SU-DHL-6 (cell line): ENCODE data around the gene EMC6.
"Not testable (repeated sequence)": the region's sequence is repeated elsewhere in the genome, so short reads cannot be mapped to it uniquely, and the experiment has no call there.

Source experiments
- H2AFZ ChIP-seq: fragments of 200-600 bp; sonication (generic); 2 replicates; pipeline ENCODE4 v1.6.1; 2014; ENCODE audit warnings: low read depth, mild to moderate bottlenecking, moderate library complexity, mixed read lengths, antibody characterized with exemption, low read length; ENCODE audit not compliant: severe bottlenecking
- H3F3A ChIP-seq: fragments of 200-600 bp; shearing (Covaris generic); 2 replicates; pipeline ENCODE4 v1.6.0; 2016; ENCODE audit warnings: antibody characterized with exemption, mild to moderate bottlenecking; ENCODE audit not compliant: insufficient read depth
- H3K27ac ChIP-seq: fragments of 200-600 bp; sonication (generic); 2 replicates; pipeline ENCODE4 v1.5.1; 2016; ENCODE audit warnings: low read depth, mild to moderate bottlenecking, low read length, moderate library complexity, mixed read lengths
- H3K27me3 ChIP-seq: fragments of 200-600 bp; sonication (generic), shearing (Covaris generic); 2 replicates; pipeline ENCODE4 v1.6.0; 2014; ENCODE audit warnings: mild to moderate bottlenecking, low read length
- H3K36me3 ChIP-seq: fragments of 200-600 bp; sonication (generic); 2 replicates; pipeline ENCODE4 v1.6.1; 2014; ENCODE audit warnings: mild to moderate bottlenecking, low read length, mixed read lengths
- H3K4me2 ChIP-seq: fragments of 300-600, 200-600 bp; shearing (Covaris generic), sonication (generic); 2 replicates; pipeline ENCODE4 v1.6.0; 2014; ENCODE audit warnings: low read length, low read depth, mild to moderate bottlenecking; ENCODE audit not compliant: poor library complexity, severe bottlenecking
- H3K4me3 ChIP-seq: fragments of 200-600 bp; sonication (generic); 2 replicates; pipeline ENCODE4 v1.5.1; 2014; ENCODE audit warnings: antibody characterized with exemption, low read length, mild to moderate bottlenecking, mixed read lengths; ENCODE audit not compliant: insufficient read depth, poor library complexity, severe bottlenecking
- H3K79me2 ChIP-seq: fragments of 200-600 bp; sonication (generic); 2 replicates; pipeline ENCODE4 v1.6.1; 2014; ENCODE audit warnings: mild to moderate bottlenecking, low read length, moderate library complexity; ENCODE audit not compliant: insufficient read depth
- H3K9ac ChIP-seq: fragments of 200-600 bp; sonication (generic); 2 replicates; pipeline ENCODE4 v1.7.0; 2014; ENCODE audit warnings: mild to moderate bottlenecking, low read length
- H3K9me2 ChIP-seq: fragments of 200-600 bp; sonication (generic); replicated peaks from 2 replicates; pipeline ENCODE4 v1.6.1; 2014; ENCODE audit warnings: low read length; ENCODE audit not compliant: insufficient read depth
- H3K9me3 ChIP-seq: fragments of 200-600 bp; sonication (generic); 2 replicates; pipeline ENCODE4 v1.6.1; 2014; ENCODE audit warnings: low read length, mixed read lengths; ENCODE audit not compliant: insufficient read depth
- H4K20me1 ChIP-seq: fragments of 200-600 bp; sonication (generic); 2 replicates; pipeline ENCODE4 v1.6.1; 2014; ENCODE audit warnings: low read depth, mild to moderate bottlenecking, antibody characterized with exemption, low read length, moderate library complexity, mixed read lengths
- EZH2phosphoT487 ChIP-seq: fragments of 200-600 bp; sonication (generic), shearing (Covaris generic); conservative IDR thresholded peaks from 2 replicates; pipeline ENCODE4 v1.6.1; 2018; ENCODE audit warnings: mild to moderate bottlenecking, antibody characterized with exemption, low read length, moderate library complexity, mixed read lengths
- TF ChIP-seq, protein P1 (sequence below): fragments of 200-600 bp; sonication (generic); IDR thresholded peaks from one replicate; pipeline ENCODE4 v1.5.1; 2017; ENCODE audit warnings: antibody characterized with exemption, mild to moderate bottlenecking, low read length, moderate library complexity; ENCODE audit not compliant: insufficient read depth, poor library complexity, severe bottlenecking

EMC6 gene

GRCh38 chr17:3699951-3700350, 31.3 kb downstream of the EMC6 start:
- H3K4me2 ChIP-seq = no peak overlapping the region

GRCh38 chr17:3702041-3702539, 33.5 kb downstream of the EMC6 start:
- not testable (repeated sequence) for H3K4me2 ChIP-seq, H3F3A ChIP-seq, H4K20me1 ChIP-seq, H3K9me2 ChIP-seq, H2AFZ ChIP-seq, H3K79me2 ChIP-seq, H3K36me3 ChIP-seq, H3K4me3 ChIP-seq, H3K9ac ChIP-seq, H3K9me3 ChIP-seq, H3K27ac ChIP-seq, H3K27me3 ChIP-seq

More at GRCh38 chr17:3699951-3700350, 31.3 kb downstream of the EMC6 start:
- Histone ChIP-seq H2AFZ (no peak overlapping the region), H3K36me3 (no peaks in the 10 kb centered on the region), H3K9ac (no peak overlapping the region), H3F3A (no peaks in the 10 kb centered on the region), H3K9me3 (no peaks in the 10 kb centered on the region), H3K4me3 (no peak overlapping the region), H3K27me3 (no peaks in the 10 kb centered on the region), H3K79me2 (peaks cover 7% of the 10 kb centered on the region; the same call in 1 of the 2 replicates), H3K27ac (no peak overlapping the region), H4K20me1 (no peaks in the 10 kb centered on the region), H3K9me2 (no peaks in the 10 kb centered on the region)
- no peak for TF ChIP-seq EZH2phosphoT487
- TF ChIP-seq, protein P1, sequence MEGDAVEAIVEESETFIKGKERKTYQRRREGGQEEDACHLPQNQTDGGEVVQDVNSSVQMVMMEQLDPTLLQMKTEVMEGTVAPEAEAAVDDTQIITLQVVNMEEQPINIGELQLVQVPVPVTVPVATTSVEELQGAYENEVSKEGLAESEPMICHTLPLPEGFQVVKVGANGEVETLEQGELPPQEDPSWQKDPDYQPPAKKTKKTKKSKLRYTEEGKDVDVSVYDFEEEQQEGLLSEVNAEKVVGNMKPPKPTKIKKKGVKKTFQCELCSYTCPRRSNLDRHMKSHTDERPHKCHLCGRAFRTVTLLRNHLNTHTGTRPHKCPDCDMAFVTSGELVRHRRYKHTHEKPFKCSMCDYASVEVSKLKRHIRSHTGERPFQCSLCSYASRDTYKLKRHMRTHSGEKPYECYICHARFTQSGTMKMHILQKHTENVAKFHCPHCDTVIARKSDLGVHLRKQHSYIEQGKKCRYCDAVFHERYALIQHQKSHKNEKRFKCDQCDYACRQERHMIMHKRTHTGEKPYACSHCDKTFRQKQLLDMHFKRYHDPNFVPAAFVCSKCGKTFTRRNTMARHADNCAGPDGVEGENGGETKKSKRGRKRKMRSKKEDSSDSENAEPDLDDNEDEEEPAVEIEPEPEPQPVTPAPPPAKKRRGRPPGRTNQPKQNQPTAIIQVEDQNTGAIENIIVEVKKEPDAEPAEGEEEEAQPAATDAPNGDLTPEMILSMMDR = no peak

DNA sequence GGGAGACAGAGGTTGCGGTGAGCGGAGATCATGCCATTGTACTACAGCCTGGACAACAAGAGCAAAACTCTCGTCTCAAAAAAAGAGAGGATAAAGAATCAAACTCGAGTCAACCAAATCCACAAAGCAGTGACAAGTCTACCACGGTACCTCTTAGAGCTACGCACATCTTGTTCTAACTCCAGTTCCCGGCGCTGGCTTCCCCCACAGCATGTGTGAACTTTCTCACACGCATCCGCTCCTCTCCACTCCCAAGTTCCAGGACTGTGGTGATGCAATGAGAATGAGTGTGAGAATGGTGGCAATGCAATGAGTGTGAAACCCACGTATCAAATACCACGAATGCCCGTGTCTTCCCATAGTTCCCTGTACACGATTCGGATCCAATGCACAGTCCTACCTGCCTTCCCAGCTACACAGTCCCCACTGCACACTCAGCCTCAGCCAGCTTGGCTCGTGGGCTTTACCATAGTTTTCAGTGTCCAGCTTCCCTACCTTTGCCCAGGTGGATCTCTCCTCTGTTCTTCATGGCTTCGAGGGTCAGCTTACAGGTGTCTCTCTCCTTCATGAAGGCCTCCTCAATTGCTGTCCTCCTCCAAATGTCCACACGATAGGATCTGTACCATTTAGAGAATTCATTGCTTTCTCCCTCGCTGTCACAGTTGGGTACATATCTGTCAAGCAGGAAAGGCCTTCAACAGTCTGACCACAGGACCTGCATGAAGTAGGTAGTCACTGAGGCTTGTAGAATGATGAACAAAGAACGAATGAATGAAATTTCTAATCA, 36.5 kb downstream of the EMC6 start:
- TF ChIP-seq EZH2phosphoT487 = no peak
- TF ChIP-seq, protein P1 = no peak

DNA sequence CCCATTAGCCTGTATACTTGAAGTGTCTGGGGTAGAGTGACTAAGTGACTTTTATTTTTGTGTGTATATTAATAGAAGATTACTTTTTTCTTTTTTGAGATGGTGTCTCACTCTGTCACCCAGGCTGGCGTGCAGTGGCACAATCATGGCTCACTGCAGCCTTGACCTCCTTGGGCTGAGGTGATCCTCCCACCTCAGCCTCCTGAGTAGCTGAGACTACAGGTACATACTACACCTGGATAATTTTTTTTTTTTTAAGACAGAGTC, 37.0 kb downstream of the EMC6 start:
- not testable (repeated sequence) for H3K27me3 ChIP-seq, H3K4me2 ChIP-seq, H3K9ac ChIP-seq, H4K20me1 ChIP-seq, H3K4me3 ChIP-seq, H3K9me2 ChIP-seq, H2AFZ ChIP-seq, H3K79me2 ChIP-seq, H3F3A ChIP-seq, H3K9me3 ChIP-seq, H3K36me3 ChIP-seq, H3K27ac ChIP-seq

More for the DNA sequence above, 36.5 kb downstream of the EMC6 start:
- H3K4me2 ChIP-seq = no peak overlapping the region
- no peaks in the 10 kb centered on the region for H3K27me3 ChIP-seq
- H3K9me3 ChIP-seq = no peaks in the 10 kb centered on the region
- no peaks in the 10 kb centered on the region for H3F3A ChIP-seq
- no peak overlapping the region for H3K9ac ChIP-seq
- H3K36me3 ChIP-seq = no peaks in the 10 kb centered on the region
- H3K9me2 ChIP-seq = no peaks in the 10 kb centered on the region
- no peak overlapping the region for H3K27ac ChIP-seq
- H2AFZ ChIP-seq = no peak overlapping the region
- no peaks in the 10 kb centered on the region for H4K20me1 ChIP-seq
- no peak overlapping the region for H3K4me3 ChIP-seq
- H3K79me2 ChIP-seq = no peaks in the 10 kb centered on the region
